GM19035 (cell line): ENCODE measurements around the gene ARF3.

Experiments
- ATAC-seq: cut with Tn5 transposase; IDR thresholded peaks from one replicate; pipeline ENCODE4 v1.9.1; 2021; ENCODE audit not compliant: unreplicated experiment

The ARF3 gene

DNA sequence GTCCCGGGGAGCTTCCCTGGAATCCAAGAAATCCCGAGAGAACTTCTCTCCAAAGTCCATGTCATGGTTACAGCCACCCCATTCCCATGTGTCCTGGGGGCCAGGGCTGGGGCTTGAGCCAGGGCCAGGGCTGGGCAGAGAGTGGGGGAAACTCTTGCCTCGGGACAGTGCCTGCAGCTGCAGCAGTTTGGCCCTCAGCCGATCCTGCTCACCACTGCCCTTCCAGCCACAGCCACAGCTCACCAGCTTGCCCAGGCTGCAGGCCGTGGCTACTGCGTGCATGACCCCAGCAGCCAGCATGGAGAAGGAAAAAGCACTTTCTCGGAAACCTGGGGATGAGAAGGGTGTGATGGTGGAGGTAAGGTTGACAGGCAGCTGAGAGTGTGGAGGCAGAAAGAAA lies 10.7 kb upstream of the ARF3 start:
- no peak for ATAC-seq

- no peak for ATAC-seq
Measured at GRCh38 chr12:48966177-48966895, 9.0 kb upstream of the ARF3 start.

- ATAC-seq: no peak
Measured at GRCh38 chr12:48965298-48965838, 8.1 kb upstream of the ARF3 start.

GRCh38 chr12:48961801-48962200 lies 4.5 kb upstream of the ARF3 start:
- ATAC-seq: no peak

DNA sequence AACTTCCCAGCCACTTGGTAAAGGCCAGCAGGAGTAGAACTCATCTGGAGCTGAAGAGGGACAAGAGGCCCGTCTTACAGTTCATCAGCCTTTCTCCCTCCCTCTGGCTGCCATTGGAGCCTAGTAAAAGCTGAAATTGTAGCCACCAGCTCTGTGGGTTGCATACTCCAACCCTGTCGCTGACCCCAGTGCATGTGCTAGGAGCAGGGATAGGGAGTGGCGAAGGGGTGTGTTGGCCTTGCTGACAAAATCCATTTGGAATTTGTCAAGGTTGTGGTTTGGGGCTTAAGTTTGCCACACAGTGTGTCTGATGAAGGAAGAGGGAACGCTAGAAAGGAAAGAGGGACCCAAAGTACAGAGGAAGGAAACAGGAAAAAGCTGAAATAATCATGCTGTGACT lies 4.0 kb upstream of the ARF3 start:
- ATAC-seq: no peak

- ATAC-seq: no peak
Measured at GRCh38 chr12:48960834-48961233, 3.5 kb upstream of the ARF3 start.

DNA sequence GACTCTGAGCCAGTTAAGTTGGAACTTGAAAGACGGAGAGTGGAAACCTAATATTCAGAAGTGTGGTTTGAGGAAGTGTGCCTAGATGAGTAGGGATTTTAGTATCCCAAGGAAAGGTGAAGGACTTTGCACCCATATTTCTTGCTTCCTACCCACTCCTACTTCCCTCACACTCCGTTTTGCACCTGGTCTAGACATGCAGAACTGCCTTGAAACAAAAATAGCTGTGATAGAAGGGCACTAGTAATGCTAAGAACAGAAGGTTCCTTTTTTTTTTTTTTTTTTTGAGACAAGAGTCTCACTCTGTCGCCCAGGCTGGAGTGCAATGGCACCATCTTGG lies 732 bp upstream of the ARF3 start:
- ATAC-seq: no peak

DNA sequence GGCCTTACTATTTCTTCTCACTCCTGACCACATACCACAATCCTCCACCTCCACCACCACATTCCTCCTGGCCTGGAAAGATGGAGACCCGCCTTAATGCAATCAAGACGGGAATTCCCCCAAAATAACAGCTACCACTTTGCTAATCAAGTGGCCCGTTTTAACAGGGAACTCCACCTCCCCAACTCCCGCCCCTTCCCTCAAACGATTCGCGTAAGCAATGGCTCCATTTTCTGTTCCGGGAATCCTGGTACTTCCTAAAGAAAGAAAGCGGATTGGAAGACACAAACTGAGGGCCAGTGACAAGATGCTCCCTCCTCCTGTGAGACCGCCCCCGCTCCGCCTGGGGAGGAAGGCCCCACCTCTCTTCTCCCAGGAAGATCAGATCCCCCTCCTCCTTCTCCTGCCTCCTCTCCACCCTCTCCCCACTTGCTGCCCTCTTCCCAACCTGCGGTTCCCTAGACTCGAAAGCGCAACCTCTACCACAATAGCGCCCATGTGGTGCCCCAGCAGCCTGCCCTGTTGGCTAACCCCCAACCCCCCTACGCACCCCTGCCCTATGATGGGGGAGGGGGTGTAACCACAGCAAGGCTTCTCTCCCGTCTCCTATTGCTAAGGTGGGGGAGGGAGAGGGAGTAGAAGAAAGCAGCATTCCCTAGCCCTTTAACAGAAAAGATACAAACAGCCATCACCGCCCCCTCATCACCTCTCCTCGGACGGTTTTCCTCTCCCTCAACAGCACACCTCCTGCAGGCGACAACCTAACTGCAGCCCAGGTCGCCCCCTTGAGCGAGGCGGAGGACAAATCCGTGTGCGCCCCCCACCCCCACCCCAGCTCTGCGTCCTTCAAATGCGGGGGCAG lies 777 bp downstream of the ARF3 start:
- no peak for ATAC-seq

GRCh38 chr12:48954841-48955501 lies 2.3 kb downstream of the ARF3 start:
- ATAC-seq: no peak

- no peak for ATAC-seq
Measured at GRCh38 chr12:48954061-48954460, 3.2 kb downstream of the ARF3 start.

- no peak for ATAC-seq
Measured at GRCh38 chr12:48952691-48953090, 4.6 kb downstream of the ARF3 start.

DNA sequence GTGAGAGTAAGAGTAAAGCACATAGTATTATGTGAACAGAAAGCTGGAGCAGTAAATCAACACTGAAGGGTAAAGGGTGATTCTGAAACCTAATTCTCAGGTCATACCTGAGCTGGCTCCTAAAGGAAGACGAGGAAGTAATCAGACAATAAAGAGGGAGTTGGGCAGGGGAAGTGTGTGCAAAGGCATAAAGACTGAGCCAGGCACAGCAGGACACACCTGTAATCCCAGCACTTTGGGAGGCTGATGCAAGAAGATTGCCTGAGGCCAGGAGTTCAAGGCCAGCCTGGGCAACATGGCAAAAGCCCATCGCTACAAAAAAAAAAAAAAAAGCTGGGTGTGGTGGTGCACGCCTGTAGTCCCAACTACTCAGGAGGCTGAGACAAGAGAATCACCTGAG lies 9.6 kb downstream of the ARF3 start:
- no peak for ATAC-seq

DNA sequence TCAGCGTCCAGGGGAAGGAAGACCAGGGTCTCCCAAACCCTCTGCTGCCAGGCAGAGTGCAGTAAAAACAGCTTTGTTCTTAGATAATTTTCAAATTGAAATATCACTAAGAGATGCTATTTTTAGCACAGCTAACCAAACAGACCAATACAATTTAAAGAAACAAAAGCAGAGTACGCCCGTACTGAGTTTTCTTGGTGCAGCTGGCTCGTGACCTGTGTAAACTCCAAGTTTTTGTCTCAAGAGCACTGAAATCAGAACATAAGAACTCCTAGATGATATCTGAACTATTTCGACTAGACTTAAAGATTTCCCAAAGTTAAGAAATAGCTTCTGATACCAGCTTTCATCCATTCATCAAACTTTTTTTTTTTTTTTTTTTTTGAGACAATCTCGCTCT lies 10.3 kb downstream of the ARF3 start:
- no peak for ATAC-seq

- no peak for ATAC-seq
Measured at GRCh38 chr12:48946205-48946604, 11.1 kb downstream of the ARF3 start.

DNA sequence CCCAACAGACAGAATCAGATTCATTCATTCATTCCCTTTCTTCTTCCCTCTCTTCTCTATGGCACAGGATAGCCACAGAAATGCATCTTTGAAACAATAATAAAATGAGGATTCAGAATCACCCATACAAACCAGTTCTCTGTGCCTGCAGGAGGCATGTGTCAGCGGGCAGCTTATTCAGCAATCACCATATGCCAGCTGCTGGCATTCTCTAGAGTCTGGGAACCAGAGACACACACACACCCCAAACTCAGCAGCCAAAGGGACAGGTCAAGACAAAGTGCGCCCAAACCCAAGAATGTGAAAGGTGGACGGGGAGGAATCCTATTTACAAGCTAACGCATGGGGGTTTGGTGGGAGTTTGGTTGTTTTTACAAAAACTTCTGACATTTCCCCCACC lies 14.1 kb downstream of the ARF3 start:
- ATAC-seq: no peak

- ATAC-seq: no peak
Measured at GRCh38 chr12:48940181-48940580, 17.1 kb downstream of the ARF3 start.

- ATAC-seq: no peak
Measured at GRCh38 chr12:48938805-48939204, 18.5 kb downstream of the ARF3 start.

GRCh38 chr12:48937170-48937569 lies 20.1 kb downstream of the ARF3 start:
- ATAC-seq: no peak

DNA sequence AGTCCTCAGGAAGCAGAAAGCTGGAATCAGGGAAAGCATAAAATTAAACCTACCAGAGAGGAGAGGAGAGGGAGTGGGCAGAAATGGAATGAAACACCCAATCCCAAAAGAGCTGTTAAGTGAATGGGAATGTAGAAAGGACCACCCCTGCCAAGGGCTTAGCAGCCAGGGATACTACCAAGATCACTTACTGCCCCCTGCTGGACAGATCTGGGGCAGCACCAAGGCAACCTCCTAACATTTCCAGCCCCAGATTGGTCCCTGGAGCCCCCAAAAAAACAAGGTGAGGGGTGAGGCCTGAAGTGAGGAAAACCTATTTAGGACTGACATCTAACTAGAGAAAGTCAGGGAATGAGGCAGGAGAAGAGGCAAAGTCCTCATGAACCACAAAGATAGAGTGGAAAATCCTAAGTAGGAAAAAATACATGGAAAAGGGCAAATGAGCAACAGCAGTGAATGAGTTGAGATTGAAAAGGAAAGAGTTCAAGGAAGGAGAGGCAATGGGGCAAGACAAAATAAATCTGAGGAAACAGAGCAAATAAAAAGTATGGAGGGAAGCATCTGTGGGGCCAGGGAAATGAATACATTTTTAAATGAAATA lies 20.8 kb downstream of the ARF3 start:
- no peak for ATAC-seq

DNA sequence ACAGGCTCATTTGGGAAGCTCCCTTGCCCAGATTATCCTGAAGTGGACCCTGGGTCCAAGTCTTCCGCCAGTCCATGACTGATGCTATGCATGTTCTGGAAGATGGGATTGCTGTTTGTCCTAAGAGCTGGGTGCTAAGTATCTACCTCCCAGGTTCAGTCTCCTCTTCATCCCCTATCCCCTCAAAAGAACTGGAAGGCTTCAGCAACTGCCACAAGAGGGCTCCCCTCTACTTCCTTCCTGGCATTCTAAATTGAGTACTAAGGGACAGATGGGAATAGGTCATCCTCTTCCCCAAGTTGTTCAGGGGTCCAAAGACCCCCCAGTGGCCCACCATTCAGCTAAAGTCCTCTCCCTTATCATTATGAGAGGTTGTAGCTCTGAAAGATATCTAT lies 23.0 kb downstream of the ARF3 start:
- no peak for ATAC-seq

- ATAC-seq: no peak
Measured at GRCh38 chr12:48933664-48934311, 23.5 kb downstream of the ARF3 start.
